H9 (cell line): ENCODE measurements around the gene RBM27. TPM values are rescaled to one million over a fixed set of nuclear protein-coding genes. Genes with fewer than 3 reads are reported as not detected.

Source experiments
- DNase-seq: peaks from one replicate; pipeline ENCODE4 v3.0.0-alpha.2; 2017
- H2AFZ ChIP-seq: one replicate; pipeline ENCODE4 v1.6.1; 2013; ENCODE audit warnings: mild to moderate bottlenecking, low read length, control low read depth, moderate library complexity
- H2AK5ac ChIP-seq: 2 replicates; pipeline ENCODE4 v1.6.1; 2013; ENCODE audit warnings: low read length, control low read depth, mixed read lengths; ENCODE audit not compliant: insufficient read length
- H2BK120ac ChIP-seq: one replicate; pipeline ENCODE4 v1.6.1; 2013; ENCODE audit warnings: low read depth, mild to moderate bottlenecking, low read length, control low read depth, inconsistent platforms; ENCODE audit not compliant: poor library complexity, severe bottlenecking
- H2BK12ac ChIP-seq: 2 replicates; pipeline ENCODE4 v1.6.1; 2013; ENCODE audit warnings: low read length, control low read depth, mixed read lengths, low read depth; ENCODE audit not compliant: insufficient read length
- H2BK15ac ChIP-seq: 2 replicates; pipeline ENCODE4 v1.6.1; 2013; ENCODE audit warnings: low read depth, low read length, control low read depth
- H2BK20ac ChIP-seq: one replicate; pipeline ENCODE4 v1.6.1; 2013; ENCODE audit warnings: low read depth, mild to moderate bottlenecking, low read length, control low read depth, inconsistent platforms; ENCODE audit not compliant: poor library complexity, severe bottlenecking
- H2BK5ac ChIP-seq: 2 replicates; pipeline ENCODE4 v1.6.1; 2013; ENCODE audit warnings: low read length, control low read depth, mixed read lengths; ENCODE audit not compliant: insufficient read length
- H3K14ac ChIP-seq: 2 replicates; pipeline ENCODE4 v1.6.1; 2013; ENCODE audit warnings: low read length, control low read depth; ENCODE audit not compliant: insufficient read depth
- H3K18ac ChIP-seq: 2 replicates; pipeline ENCODE4 v1.6.1; 2013; ENCODE audit warnings: low read depth, mild to moderate bottlenecking, mixed read lengths, low read length, control low read depth; ENCODE audit not compliant: insufficient read length
- H3K23ac ChIP-seq: 2 replicates; pipeline ENCODE4 v1.6.1; 2013; ENCODE audit warnings: low read length, control low read depth, mixed read lengths, low read depth; ENCODE audit not compliant: insufficient read length
- H3K23me2 ChIP-seq: 2 replicates; pipeline ENCODE4 v1.6.1; 2013; ENCODE audit warnings: low read depth, mild to moderate bottlenecking, mixed read lengths, low read length, control low read depth; ENCODE audit not compliant: insufficient read length, poor library complexity, severe bottlenecking
- H3K27ac ChIP-seq: 2 replicates; pipeline ENCODE4 v1.5.1; 2013; ENCODE audit warnings: low read length, control low read depth, mixed read lengths, low read depth; ENCODE audit not compliant: insufficient read length
- H3K27me3 ChIP-seq: 2 replicates; pipeline ENCODE4 v1.6.1; 2013; ENCODE audit warnings: low read length, control low read depth, inconsistent platforms; ENCODE audit not compliant: insufficient read depth
- H3K4ac ChIP-seq: 2 replicates; pipeline ENCODE4 v1.6.1; 2013; ENCODE audit warnings: low read depth, mild to moderate bottlenecking, control low read depth, inconsistent platforms, low read length, moderate library complexity
- H3K4me1 ChIP-seq: 2 replicates; pipeline ENCODE4 v1.6.1; 2013; ENCODE audit warnings: low read length, control low read depth, inconsistent platforms; ENCODE audit not compliant: insufficient read depth
- H3K4me2 ChIP-seq: 2 replicates; pipeline ENCODE4 v1.6.1; 2013; ENCODE audit warnings: low read length, control low read depth, mixed read lengths; ENCODE audit not compliant: insufficient read length, insufficient read depth
- H3K56ac ChIP-seq: 2 replicates; pipeline ENCODE4 v1.6.1; 2013; ENCODE audit warnings: low read depth, mild to moderate bottlenecking, mixed read lengths, low read length, control low read depth; ENCODE audit not compliant: insufficient read length
- H3K79me1 ChIP-seq: 2 replicates; pipeline ENCODE4 v1.6.1; 2013; ENCODE audit warnings: low read depth, mild to moderate bottlenecking, moderate library complexity, low read length, control low read depth, inconsistent platforms; ENCODE audit not compliant: insufficient read depth, poor library complexity, severe bottlenecking
- H3K79me2 ChIP-seq: 2 replicates; pipeline ENCODE4 v1.6.1; 2013; ENCODE audit warnings: low read length, control low read depth, inconsistent platforms; ENCODE audit not compliant: insufficient read depth
- H3K9ac ChIP-seq: 2 replicates; pipeline ENCODE4 v1.6.1; 2013; ENCODE audit warnings: low read length, control low read depth, mixed read lengths; ENCODE audit not compliant: insufficient read length; ENCODE audit errors: extremely low read depth
- H3K9me3 ChIP-seq: one replicate; pipeline ENCODE4 v1.6.1; 2013; ENCODE audit warnings: low read depth, low read length, inconsistent platforms; ENCODE audit not compliant: control insufficient read depth
- H3T11ph ChIP-seq: one replicate; pipeline ENCODE4 v1.6.1; 2013; ENCODE audit warnings: mild to moderate bottlenecking, low read length, control low read depth, inconsistent platforms
- H4K20me1 ChIP-seq: one replicate; pipeline ENCODE4 v1.6.1; 2013; ENCODE audit not compliant: control insufficient read depth, insufficient read length, insufficient read depth
- H4K5ac ChIP-seq: 2 replicates; pipeline ENCODE4 v1.6.1; 2013; ENCODE audit warnings: low read depth, mild to moderate bottlenecking, mixed read lengths, low read length, control low read depth; ENCODE audit not compliant: insufficient read length
- H4K8ac ChIP-seq: replicated peaks from 2 replicates; pipeline ENCODE4 v1.6.1; 2013; ENCODE audit warnings: low read length, control low read depth, mixed read lengths, low read depth; ENCODE audit not compliant: insufficient read length
- H4K91ac ChIP-seq: 2 replicates; pipeline ENCODE4 v1.6.1; 2013; ENCODE audit warnings: low read depth, mild to moderate bottlenecking, moderate library complexity, mixed read lengths, low read length, control low read depth; ENCODE audit not compliant: insufficient read length
- H3K27ac Mint-ChIP-seq, 3 experiments: 2 replicates in 2 of 3; 3 replicates in 1 of 3; pipeline ENCODE4 v1.8.0; 2020 to 2021; ENCODE audit warnings: mixed read lengths in 3 of 3, mild to moderate bottlenecking in 1 of 3, moderate library complexity in 1 of 3
- H3K27me3 Mint-ChIP-seq: 2 replicates; pipeline ENCODE4 v1.8.0; 2021; ENCODE audit warnings: low read depth, mild to moderate bottlenecking, moderate library complexity, mixed read lengths
- H3K36me3 Mint-ChIP-seq, 3 experiments: 2 replicates in 2 of 3; 3 replicates in 1 of 3; pipeline ENCODE4 v1.8.0; 2020 to 2021; ENCODE audit warnings: low read depth in 3 of 3, mixed read lengths in 3 of 3; ENCODE audit not compliant: insufficient read depth in 1 of 3
- H3K4me1 Mint-ChIP-seq, 2 experiments: 2 replicates each; pipeline ENCODE4 v1.8.0; 2020; ENCODE audit warnings: mixed read lengths in 2 of 2
- H3K4me3 Mint-ChIP-seq, 2 experiments: 2 replicates in 1 of 2; 3 replicates in 1 of 2; pipeline ENCODE4 v1.8.0; 2020 to 2021; ENCODE audit warnings: mild to moderate bottlenecking in 2 of 2, mixed read lengths in 2 of 2, moderate library complexity in 1 of 2
- H3K9me3 Mint-ChIP-seq, 2 experiments: 2 replicates in 1 of 2; 3 replicates in 1 of 2; pipeline ENCODE4 v1.8.0; 2020; ENCODE audit warnings: mild to moderate bottlenecking in 2 of 2, mixed read lengths in 2 of 2, moderate library complexity in 1 of 2
- WGBS: extraction: QIAGEN DNeasy Blood & Tissue Kit; methylation state at CpG from one replicate; pipeline ENCODE4 v1.1.7; 2013; ENCODE audit warnings: missing lambda C conversion rate, low lambda C conversion rate, mixed read lengths; ENCODE audit not compliant: insufficient read length; ENCODE audit errors: extremely low coverage; 5-methylcytosine and 5-hydroxymethylcytosine counted together
- total RNA-seq: library from RNA; stranded (reverse); gene quantifications from 2 replicates; pipeline ENCODE4 v1.2.1, GENCODE V29; 2021
- TF ChIP-seq, protein P1 (sequence below): fragments of 200-600 bp; sonication (generic); conservative IDR thresholded peaks from 3 replicates; pipeline ENCODE4 v1.8.0; 2021; ENCODE audit warnings: antibody characterized with exemption, mild to moderate bottlenecking

RBM27 gene
- total RNA-seq, 1 experiment from 2014 or later: 33.8 TPM

DNA sequence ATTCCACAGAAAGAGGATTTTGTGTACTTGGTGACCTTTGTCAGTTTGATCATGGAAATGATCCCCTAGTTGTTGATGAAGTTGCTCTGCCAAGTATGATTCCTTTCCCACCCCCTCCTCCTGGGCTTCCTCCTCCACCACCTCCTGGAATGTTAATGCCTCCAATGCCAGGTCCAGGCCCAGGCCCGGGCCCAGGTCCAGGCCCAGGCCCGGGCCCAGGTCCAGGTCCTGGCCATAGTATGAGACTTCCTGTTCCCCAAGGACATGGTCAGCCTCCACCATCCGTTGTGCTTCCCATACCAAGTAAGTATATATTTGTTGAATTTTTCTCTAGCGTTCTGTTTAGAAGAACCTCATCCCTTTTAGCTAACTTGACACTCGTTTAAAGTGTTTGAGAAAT is 30.0 kb downstream of the RBM27 start:
- H3K4me1 Mint-ChIP-seq: no peaks in the 10 kb centered on the region

More for the DNA sequence above, 30.0 kb downstream of the RBM27 start:
- H2BK5ac ChIP-seq: no peak overlapping the region
- H2BK12ac ChIP-seq: no peak overlapping the region
- H4K8ac ChIP-seq: no peak overlapping the region
- no peak overlapping the region for H4K91ac ChIP-seq
- no peaks in the 10 kb centered on the region for H3K4me1 ChIP-seq
- Mint-ChIP-seq H3K9me3 (no peaks in the 10 kb centered on the region), H3K27me3 (no peaks in the 10 kb centered on the region), H3K36me3 (peaks cover 25 to 74% (median 73%) of the 10 kb centered on the region in 3 experiments), H3K27ac (no peak overlapping the region), H3K4me3 (no peak overlapping the region)
- no peak overlapping the region for H3K14ac ChIP-seq
- peaks cover 3% of the 10 kb centered on the region for H3K79me1 ChIP-seq
- no peak overlapping the region for H2BK15ac ChIP-seq
- no peak overlapping the region for H3K4me2 ChIP-seq
- no peaks in the 10 kb centered on the region for H4K20me1 ChIP-seq
- no peak overlapping the region for H3K23ac ChIP-seq
- no peaks in the 10 kb centered on the region for H3K79me2 ChIP-seq
- no peak for DNase-seq
- H3K27ac ChIP-seq: no peak overlapping the region
- no peak overlapping the region for H2BK120ac ChIP-seq
- WGBS: no CpG with 5 or more reads among the region's 5 CpGs
- no peak overlapping the region for H4K5ac ChIP-seq
- H3K27me3 ChIP-seq: no peaks in the 10 kb centered on the region
- H3K9me3 ChIP-seq: no peaks in the 10 kb centered on the region
- H3K18ac ChIP-seq: no peak overlapping the region
- H3T11ph ChIP-seq: no peak overlapping the region
- no peak overlapping the region for H2BK20ac ChIP-seq
- TF ChIP-seq, protein P1, sequence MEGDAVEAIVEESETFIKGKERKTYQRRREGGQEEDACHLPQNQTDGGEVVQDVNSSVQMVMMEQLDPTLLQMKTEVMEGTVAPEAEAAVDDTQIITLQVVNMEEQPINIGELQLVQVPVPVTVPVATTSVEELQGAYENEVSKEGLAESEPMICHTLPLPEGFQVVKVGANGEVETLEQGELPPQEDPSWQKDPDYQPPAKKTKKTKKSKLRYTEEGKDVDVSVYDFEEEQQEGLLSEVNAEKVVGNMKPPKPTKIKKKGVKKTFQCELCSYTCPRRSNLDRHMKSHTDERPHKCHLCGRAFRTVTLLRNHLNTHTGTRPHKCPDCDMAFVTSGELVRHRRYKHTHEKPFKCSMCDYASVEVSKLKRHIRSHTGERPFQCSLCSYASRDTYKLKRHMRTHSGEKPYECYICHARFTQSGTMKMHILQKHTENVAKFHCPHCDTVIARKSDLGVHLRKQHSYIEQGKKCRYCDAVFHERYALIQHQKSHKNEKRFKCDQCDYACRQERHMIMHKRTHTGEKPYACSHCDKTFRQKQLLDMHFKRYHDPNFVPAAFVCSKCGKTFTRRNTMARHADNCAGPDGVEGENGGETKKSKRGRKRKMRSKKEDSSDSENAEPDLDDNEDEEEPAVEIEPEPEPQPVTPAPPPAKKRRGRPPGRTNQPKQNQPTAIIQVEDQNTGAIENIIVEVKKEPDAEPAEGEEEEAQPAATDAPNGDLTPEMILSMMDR: no peak
- H3K56ac ChIP-seq: no peak overlapping the region
- H2AK5ac ChIP-seq: no peak overlapping the region
- no peak overlapping the region for H3K9ac ChIP-seq
- no peak overlapping the region for H2AFZ ChIP-seq
- no peak overlapping the region for H3K4ac ChIP-seq
- H3K23me2 ChIP-seq: no peaks in the 10 kb centered on the region
